HS-27A (cell line): ENCODE data around the gene NKAIN4.

Source experiments
- DNase-seq: peaks from one replicate; pipeline ENCODE4 v3.0.0-alpha.2; 2012; ENCODE audit warnings: low read depth, missing footprints

The NKAIN4 gene

DNA sequence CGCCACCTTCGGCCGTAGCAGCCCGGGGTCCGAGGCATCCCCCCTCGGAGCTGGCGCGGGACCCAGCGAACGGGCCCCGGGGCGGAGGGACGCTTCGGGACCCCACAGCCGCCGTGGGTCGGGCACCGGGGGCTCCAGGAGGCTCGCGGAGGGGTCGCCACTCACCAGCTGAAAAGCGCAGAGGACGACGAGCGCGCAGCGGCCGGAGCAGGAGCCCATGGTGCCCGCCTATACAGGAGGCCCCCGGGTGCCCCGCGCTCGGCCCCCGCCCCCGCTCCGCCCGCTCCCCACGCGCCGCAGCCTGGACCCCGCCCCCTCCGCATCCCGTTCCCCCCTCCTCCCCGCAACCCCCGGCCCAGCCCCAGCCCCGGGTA is at the start of gene NKAIN4:
NKAIN4 (minus strand) TSS at position 232 of the 374 bp plus-strand sequence; CDS start at position 219, 13 bp downstream.
- DNase-seq = no peak

DNA sequence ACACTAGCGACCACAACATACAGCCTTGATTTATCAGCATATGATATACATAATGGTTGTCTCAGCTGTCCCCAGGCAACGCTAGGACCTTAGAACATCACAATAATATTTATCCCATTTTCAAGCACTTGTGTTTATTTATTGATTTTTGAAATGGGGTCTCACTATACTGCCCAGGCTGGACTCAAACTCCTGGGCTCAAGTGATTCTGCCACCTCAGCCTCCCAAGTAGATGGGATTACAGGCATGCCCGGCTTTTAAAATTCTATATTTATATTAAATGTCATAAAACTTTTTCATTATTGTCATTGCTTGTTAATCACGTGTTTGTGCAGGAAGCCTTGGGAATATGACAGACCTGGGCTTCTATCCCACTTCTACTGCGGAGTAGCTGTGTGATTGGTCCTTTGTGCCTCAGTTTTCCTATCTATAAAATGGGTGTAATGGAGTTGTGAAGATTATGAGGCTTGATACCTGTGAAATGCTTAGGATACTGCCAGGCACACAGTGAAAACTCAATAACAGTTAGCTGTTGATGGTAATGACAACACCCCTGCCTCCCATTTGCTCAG is 48.9 kb upstream of the NKAIN4 start:
- DNase-seq = no peak

DNA sequence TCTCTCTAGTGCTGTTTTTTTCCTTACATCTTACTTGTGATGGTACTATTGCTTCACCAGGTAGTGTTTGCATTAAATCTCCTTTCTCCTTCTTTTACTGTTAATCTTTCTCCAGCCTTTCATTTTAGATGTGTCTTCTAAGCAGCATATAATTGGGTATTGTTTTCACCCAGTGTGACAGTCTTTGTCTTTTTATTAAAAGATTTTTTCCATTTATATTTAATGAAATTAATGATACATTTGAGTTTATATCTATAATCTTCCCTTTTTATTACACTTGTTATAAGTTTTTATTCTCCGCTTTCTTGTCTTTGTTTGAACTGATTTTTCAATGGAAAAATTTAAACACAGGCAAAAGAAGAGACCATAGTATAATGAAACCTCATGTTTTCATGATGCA is 47.4 kb upstream of the NKAIN4 start:
- no peak for DNase-seq

DNA sequence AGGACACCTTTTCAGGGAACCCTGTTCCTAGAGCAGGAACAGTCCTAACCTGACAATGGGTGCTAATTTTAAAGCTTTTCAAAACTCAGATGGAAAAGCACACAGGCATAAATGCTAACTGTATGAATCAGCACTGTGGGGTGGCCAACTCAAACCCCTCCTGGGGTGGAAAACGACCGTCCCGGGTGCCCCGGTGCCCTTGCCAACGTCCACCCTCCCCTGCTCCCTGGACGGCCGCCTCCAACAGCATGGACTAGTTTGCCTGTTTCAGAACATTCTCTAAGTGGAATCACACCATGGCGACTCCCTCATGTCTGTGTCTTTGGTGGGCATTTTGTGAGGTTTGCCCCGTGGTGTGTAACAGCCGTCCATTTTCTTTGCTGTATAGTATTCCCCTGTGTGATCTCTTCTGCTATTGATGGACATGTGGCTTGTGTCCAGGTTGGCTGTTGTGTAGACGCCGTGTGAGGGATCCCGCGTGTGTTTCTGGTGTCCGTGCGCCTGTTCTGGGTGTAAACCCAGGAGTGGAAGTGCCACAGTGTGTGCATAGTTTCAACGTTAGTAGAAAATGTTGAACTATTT is 44.6 kb upstream of the NKAIN4 start:
- no peak for DNase-seq

DNA sequence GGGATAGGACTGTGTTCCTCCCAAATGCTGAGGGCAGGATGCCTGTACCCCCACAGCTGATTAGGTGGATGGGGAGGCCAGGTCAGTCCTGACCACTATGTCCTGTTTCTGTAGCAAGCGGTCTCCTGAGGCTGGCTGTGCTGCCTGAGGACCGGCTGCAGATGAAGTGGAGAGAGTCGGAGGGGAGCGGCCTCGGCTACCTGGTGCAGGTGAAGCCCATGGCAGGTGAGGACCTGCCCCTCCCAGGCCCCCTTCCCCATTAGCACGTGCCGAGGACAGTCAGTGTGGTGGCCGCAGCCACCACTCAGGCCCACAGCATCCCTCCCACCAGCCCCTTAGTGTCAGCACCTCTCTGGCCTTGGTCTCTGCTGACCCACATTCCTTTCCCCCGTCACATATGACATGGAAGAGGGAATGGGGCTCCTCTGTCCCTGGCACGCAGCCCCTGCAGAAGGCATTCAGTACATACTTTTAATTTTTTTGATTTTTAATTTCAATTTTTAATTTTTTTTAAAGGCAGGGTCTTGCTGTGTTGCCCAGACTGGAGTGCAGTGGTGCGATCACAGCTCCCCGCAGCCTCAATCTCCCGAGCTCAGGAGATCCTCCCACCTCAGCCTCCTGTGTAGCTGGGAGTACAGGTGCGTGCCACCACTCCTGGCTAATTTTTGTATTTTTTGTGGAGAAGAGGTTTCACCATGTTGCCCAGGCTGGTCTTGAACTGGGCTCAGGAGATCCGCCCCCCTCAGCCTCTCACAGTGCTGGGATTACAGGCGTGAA is 43.7 kb upstream of the NKAIN4 start:
- no peak for DNase-seq

DNA sequence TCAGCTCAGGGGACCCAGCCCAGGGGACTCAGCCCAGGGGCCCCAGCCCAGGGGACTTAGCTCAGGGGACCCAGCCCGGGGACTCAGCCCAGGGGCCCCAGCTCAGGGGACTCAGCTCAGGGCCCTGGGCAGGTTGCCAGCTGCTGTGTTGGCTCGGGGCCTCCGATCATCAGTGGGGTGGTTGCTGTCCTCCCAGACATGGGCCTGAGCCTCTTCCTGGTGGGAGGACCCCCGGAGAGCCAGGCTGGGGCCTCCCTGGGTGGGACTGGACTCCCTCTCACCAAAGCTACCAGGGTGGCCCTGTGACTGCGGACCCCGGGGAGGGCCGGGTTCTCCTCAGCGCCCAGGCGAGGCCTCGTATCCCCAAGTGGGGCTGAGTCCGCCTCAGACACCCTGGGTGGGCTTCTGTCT is 43.1 kb upstream of the NKAIN4 start:
- no peak for DNase-seq

DNA sequence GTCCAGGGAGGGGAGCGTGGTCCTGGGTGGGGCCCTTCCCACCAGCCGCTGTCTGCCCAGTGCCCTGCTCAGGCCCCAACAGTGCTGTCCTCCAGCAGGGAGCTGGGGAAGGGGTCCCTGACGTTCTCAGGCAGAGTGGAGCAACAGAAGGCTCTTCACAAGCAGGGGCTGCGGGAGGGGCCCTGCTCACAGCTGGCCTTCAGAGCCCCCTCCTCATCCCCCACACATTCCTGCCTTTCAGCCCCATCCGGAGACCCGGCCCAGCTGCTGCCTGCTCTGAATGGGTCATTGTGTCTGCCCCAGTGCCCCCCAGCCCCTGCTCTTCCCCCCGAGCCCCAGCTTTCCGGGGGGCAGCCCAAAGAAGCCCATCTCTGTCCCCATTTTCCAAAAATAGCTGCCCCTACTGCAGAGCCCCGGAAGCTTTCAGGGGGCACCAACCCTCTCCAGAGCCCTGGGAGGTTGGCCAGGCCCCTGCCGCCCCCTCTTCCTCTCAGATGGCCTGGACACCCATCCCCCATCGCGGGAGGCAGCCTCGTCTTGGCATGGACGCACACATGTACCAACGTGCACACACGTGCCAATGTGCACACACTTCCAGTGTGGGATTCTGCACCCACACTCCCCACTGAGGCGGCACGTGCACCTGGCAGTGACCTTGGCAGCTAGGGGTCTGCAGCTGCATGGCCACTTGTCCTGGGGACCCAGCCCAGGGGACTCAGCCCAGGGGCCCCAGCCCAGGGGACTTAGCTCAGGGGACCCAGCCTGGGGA is 42.5 kb upstream of the NKAIN4 start:
- no peak for DNase-seq

DNA sequence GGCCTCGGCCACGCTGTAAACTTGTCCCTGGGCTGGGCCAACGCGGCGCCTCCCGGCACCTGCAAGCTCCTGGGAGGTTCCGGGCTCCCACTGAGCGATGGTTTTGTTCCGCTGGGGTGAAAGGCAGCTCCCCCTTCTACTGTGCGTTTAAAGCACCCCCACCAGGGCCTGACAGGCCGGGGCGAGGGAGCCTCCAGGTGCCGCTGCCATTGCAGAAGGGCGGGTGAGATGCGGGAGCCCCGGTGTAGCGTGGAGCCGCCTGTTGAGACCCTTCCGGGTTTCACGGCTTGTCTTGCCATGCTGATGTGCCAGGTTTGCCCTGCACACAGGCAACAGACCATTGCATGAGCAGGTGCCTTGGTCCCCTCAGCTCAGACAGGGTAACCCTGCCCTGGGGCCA is 41.6 kb upstream of the NKAIN4 start:
- no peak for DNase-seq

DNA sequence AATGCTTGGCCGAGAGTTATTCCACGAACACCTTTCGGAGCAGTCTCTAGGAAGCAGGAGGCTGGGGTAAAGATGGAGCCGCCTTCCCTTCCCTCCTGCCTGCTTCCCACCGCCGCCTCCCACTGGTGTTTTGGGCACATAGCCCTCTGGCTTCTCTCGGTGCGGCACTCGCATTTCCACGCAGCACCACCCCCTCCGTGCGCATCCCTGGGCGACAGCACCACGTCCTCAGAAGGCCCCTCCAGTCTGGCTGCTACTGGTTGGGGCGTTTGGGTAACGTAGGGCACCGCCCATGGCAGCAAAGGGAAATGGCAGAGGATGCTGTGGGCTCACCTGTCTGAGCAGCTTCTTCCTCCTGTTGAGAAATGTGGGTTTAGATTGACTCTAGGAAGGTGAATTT is 41.2 kb upstream of the NKAIN4 start:
- DNase-seq = no peak

DNA sequence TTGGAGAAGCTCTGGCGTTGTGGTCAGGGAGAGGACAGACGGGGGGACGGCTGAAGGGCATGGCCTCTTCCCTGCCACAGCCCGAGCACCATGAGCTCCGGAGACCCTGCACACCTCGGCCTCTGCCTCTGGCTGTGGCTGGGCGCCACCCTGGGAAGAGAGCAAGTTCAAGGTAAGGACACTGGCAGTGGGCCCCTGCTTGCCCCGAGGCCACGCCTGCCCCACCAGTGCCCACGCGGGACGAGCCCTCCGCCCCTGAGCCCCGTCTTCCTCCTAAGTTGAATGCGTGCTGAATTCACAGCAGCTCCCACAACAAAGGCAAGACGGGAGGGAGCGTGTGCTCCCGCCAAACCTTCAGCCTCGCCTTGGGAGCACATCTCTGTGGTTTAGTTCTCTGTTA is 40.8 kb upstream of the NKAIN4 start:
- no peak for DNase-seq

DNA sequence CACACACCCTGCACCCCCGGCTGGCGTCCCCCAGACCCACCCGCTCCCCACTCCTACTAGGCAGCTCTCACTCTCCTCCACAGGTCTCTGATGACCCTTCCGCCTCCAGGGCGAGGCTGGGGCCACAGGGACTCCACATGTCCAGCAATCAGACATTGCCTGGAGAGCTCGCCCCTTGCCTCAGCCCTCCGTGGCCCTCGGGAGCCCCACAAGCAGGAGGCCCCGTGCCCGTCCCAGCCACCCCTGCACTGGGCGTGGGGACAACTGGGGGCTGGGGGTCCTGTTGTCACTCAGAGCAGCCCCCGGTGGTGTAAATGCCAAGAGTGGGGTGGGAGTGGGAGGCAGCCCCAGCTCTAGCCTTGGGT is 40.3 kb upstream of the NKAIN4 start:
- DNase-seq = no peak

DNA sequence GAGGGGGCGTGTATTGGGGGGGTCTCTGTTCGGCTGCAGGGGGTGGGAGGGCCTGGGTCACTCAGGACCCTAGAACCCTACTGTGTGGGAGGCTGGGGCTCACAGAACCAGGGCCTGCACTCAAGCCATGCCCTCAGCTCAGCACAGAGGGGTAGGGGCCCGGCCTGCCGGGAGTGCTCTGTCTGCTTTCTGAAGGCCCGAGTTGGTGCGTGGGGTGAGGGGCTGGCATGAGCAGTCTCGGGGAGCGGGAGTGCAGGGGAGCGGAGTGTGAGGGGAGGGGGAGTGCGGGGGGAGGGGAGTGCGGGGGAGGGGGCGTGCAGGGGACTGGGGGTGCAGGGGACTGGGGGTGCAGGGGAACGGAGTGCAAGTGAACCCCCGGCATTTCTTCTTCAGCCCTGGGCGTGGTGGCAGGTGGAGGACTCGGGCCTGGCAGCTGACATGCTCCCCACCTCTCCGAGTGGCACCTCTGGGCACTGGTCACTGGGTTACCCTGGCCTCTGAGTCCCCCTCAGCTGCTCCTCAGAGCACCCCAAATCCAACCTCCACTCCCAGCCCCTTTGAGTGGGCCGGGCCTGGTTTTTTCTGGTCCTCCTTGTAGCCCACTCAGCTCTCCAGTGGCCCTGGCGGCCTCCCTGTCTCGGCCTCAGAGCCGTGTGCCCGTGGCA is 39.7 kb upstream of the NKAIN4 start:
- DNase-seq = no peak

DNA sequence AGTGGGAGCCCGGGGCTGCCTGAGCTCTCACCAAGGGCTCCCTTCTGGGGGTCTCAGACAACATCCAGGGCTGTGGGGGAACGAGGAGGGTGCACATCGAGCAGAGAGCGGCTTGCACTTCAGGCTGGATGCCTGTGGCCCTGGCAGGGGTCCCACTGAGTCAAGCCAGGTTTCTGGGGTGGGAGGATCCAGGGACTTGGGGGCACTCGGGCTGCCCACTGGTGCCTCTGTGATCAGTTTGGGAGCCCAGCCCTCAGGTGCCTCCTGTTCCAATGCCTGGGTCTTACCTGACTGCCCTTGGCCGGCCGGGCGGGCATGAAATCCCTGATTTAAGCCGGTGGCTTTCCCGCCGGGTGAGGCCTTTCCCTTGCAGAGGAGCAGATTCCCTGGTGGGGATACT is 39.2 kb upstream of the NKAIN4 start:
- no peak for DNase-seq

DNA sequence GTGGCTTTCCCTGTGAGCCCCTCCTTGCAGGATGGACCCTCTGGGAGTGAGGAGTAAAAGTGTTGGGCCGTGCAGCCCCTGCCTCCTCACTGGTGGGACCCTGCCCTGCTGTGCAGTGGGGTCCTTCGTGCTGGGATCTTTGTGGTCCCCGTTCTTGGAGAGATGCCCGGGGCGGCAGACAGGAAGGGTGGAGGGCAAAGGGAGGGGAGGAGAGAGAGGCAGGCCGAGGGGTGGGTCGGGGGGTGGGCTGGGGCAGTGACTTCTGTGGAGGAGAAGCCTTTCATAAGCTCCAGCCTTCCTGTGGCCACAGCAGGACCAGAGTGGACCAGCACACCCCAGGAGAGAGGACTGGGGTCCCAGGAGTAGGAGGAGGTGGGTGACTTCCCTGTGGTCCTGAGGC is 38.6 kb upstream of the NKAIN4 start, which contains the start of gene COL20A1:
COL20A1 (plus strand) TSS at position 283 of the 400 bp plus-strand sequence. CDS start 1,922 bp downstream, outside the sequence.
- DNase-seq = no peak

DNA sequence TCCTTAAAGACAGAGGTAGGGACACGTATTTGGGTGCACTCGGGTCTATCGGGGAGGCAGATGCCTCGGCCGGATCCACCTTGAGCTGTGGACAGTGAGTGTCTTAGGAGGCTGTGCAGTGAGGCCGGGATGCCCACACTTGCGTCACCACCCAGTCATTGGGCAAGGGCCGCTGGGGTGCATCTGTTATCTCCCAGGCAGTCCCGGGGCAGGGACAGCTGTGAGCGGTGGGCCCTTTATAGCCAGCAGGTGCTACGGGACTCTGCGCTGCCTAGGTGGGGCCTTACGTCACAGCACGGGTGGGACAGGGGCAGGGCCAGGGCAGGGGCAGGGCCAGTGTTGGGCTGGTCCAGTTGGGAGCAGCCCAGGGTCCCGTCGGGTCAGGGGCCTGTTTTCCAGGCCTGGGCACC is 38.0 kb upstream of the NKAIN4 start:
- no peak for DNase-seq

DNA sequence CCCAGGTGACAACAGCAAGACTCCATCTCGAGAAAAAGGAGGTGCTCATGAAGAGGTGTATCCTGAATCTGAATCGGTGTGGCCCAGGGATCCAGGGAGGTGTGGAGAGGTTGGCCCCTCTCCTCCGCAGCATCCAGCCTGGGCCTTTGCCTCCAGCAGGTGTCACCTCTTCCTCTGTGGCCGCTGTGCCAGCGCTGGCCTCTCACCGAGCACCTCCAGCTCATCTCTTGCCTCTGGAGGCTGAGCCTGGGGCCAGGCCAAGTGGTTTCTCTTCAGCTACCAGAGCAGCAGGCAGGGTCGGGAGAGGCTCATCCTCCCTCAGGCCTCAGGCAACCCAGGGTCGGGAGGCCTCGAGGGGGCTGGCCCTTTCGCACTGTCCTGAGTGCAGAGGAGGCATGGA is 37.5 kb upstream of the NKAIN4 start:
- DNase-seq = no peak

DNA sequence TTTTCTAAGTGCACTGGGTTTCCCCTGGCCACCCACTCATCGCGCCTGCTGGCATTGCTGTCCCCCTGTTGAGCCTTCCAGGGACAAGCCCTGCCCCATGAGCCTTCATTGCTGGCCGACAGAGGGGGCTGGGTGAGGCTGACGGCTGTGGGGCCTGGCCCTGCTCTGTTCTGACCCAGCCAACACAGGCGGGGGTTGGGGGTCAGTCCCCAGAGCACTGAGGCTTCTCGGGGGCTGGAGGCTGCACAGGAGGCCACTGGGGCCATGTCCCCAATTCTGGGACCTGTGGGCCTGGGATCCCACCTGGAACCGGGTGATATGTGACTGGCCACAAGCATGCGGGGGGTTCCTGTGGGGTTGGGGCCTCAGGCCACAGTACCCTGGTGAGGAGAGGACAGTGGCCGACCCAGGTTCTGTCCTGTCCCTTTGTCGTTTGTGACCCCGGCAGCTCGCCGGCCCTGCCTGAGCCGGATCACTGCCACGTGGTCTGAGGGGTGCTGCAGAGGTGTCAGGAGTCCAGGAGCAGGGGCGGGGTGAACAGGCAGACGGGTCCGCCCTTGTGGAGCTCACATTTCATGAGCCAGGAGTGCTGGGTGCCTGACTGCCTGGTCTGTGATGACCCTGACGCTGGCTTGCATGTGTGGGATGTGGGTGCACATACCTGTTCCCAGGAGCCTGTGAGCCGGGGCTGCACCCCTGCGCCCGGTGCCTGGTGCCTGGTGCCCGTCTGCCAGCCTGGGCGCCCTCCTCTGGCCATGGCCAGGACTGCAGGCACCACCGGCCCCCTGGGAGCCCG is 36.6 kb upstream of the NKAIN4 start:
- DNase-seq = no peak

DNA sequence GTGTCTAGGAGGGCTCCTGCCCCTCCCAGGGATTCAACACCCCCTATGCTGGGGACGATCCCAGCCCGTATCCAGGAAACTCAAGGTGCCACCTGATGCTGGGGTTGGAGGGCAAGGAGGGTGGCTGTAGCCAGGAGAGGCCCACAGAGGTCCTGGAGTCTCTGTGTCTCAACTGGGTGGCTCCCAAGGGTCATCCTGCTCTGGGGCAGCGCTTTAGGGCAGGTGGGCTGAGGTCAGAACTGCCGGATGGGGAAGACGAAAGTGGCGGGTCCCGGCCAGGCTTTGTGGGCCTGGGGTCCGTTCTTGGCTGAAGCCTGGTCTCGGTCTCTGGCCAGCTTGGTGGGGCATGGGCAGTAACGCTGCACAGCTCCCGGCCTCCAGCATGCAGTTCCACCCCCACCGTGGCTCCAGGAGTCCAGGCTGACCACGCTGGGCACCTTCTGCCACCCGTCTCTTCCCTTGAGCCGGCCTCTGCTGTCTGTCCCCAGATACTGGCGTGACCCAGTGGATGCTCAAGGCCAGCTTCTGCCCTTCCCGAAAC is 35.9 kb upstream of the NKAIN4 start:
- DNase-seq = no peak

DNA sequence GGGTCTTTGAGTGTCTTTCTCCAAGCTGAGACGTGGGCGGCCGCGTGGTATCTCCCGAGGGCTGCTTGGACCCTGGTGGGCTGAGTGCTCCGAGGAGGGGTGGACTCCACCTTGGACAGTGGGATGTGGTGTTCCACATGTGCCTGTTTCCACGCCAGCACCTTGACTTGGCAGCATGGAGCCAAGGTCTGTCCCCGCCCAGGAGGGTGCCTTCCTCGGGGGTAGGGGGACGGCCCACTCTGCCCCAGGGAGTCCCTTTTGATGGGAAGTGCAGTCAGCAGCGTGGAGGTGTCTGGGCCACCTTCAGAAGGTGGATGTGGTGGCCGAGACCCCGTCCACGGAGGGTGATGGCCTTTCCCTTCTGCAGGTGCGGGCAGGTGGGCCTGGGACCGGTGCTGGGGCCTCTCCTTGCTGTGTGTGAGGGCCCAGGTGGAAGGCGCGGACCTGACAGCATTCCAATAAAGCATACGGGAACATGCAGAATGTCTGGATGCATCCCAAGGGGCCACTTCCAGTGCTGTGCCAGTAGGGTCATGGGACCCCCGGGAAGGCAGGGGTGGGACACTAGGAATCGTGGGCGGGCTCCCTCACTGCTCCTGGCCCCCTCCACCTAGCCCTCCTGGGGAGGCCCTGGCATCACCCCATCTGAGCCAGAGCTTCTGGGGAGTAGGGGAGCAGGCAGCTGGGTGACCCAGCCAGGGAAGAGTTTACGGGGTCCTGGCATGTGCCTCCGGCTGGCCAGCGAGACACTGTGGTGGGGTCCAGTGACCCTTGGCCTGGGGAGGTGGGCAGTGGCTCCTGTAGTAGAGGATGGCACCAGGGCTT is 35.3 kb upstream of the NKAIN4 start:
- no peak for DNase-seq

DNA sequence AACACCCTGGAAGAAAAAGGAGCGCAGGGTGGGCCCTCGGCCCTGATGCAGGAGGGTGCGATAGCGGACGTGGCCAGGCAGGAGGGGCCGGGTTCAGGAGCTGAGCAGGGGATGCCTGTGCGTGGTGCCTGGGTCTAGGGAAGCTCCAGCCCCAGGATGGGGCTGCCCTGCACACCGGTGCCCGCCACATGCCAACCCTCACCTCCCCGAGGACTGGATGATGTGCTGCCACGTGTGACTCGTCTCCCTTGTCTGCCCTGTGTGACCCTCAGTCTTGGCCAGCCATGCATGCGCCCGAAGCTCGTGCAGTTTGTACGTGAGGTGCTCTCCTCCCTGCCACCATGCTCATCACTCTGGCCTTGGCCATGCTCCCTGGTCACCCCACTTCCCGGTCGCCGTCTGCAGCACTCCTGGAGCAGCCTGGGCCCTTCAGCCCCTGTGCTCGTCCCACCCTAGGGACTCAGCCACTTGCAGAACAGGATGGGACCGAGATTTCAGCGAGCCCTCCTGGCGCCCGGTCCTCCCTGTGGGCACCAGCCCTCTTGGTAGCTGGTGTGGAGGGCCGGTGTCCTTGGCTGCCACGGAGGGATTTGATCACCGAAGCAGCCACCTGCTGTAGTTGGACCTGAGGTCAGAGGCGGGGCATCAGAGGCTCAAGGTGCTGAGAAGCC is 34.5 kb upstream of the NKAIN4 start:
- no peak for DNase-seq
